NCI-H2107 treated with DMSO at 0.1 percent for 48 hours (cell line): ENCODE data around the gene PM20D2.
A peak's percentile ranks its signal among the peaks of the same experiment; 100 is the strongest.
"Not testable (repeated sequence)": the region's sequence is repeated elsewhere in the genome, so short reads cannot be mapped to it uniquely, and the experiment has no call there.

Source experiments
- DNase-seq: peaks from one replicate; lab custom pipeline; 2025; ENCODE audit not compliant: unreplicated experiment; lab: John Stamatoyannopoulos, UW

The PM20D2 gene, protein sequence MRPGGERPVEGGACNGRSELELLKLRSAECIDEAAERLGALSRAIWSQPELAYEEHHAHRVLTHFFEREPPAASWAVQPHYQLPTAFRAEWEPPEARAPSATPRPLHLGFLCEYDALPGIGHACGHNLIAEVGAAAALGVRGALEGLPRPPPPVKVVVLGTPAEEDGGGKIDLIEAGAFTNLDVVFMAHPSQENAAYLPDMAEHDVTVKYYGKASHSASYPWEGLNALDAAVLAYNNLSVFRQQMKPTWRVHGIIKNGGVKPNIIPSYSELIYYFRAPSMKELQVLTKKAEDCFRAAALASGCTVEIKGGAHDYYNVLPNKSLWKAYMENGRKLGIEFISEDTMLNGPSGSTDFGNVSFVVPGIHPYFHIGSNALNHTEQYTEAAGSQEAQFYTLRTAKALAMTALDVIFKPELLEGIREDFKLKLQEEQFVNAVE

DNA sequence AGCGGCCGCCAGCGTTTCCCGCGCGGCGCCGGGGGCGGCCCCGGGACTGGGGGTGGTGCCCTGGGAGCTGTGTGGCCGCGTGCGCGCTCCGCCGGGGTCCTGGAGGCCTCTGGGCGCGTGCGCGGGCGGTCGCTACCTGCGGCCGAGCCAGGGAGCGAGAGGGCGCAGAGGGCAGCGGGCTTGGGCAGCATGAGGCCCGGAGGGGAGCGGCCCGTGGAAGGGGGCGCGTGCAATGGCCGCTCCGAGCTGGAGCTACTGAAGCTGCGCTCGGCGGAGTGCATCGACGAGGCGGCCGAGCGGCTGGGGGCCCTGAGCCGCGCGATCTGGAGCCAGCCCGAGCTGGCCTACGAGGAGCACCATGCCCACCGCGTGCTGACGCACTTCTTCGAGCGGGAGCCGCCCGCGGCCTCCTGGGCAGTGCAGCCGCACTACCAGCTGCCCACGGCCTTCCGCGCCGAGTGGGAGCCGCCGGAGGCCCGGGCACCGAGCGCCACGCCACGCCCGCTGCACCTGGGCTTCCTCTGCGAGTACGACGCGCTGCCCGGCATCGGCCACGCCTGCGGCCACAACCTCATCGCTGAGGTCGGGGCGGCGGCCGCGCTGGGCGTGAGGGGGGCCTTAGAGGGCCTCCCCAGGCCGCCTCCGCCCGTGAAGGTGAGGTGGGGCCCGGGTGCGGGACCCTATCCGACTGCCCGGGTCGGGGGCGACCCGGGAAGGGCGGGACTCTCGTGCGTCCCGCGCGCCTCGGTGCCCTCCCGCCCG lies at the start of gene PM20D2:
Gene PM20D2, plus strand, starts transcription at position 100 of the 762 bp plus-strand sequence. Its CDS starts 90 bp downstream, at position 190.
- no peak for DNase-seq

GRCh38 chr6:89098461-89098860 lies 47.4 kb upstream of the PM20D2 start:
- no peak for DNase-seq

DNA sequence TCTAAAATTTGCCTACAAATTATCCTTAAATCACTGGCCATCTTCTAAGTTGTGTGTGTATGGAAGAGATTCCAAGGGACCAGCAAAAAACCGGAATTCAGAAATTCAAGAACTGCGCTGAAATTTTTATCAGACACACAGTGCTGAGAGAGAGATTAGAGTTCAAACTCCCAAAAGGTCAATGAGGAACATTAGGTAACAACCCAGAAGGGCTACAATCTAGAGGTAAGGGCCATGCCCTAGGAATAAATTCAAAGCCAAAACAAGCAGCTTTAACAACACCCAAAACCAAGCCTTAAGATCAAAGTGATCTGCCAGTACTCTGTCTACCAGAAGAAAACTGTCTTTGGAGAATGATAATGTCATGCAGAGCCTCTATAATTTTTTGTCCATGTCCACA lies 45.7 kb upstream of the PM20D2 start:
- DNase-seq = no peak

DNA sequence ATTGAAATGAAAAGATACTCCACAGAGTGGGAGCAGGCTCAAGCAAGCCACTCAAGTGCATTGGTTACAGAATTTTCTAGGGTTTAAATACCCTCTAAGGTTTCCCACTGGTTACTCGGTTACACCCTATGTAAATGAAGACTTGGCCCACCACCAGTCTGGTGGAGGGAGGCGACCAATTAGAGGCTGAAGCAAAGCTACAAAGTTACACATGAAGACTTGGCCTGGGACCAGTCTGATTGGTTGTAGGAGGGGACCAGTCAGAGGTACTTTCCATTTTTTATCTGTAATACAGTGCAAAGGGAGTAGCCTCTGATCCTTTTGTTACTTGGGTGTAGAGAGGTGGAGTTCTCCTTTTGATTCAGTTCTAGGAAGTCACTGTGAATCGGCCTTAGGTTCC lies 35.6 kb upstream of the PM20D2 start:
- no peak for DNase-seq

DNA sequence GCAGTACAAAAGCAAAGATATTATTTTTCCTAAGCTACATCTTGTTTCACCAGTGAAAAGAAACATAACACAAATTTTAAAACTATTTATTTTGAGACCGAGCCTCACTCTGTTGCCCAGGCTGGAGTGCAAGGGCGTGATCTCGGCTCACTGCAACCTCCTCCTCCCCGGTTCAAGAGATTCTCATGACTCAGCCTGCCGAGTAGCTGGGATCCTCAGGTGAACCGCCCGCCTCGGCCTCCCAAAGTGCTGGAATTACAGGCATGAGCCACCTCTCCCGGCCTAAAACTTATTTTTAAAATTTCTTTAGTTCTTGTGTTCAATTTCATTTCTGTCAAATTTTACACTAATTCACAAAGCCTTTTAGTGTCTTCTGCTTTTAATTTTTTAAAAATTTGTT lies 33.9 kb upstream of the PM20D2 start:
- DNase-seq = no peak

DNA sequence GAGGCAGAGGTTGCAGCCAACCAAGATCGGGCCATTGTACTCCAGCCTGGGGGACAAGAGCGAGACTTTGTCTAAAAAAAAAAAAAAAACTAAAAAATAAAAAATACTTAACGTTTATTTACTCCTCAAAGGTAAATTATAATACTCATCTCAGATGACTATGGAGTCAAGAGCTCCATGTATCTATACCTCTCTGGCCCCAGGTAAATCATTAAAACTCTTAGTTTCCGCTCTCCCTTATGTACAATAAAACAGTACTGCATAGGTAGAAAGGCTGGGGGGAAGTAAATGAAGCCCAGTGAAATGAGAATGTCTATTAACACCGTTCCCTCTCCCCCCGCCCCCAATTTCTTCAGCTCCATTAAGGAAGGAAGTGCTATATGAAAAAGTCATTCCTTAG lies 29.2 kb upstream of the PM20D2 start:
- DNase-seq = no peak

- no peak for DNase-seq
These were observed 28.4 kb upstream of the PM20D2 start, which contains the start of gene SRSF12 for GRCh38 chr6:89117211-89118108. TSS of gene SRSF12 (minus strand) at chr6:89118071. CDS start at chr6:89117887, 184 bp downstream.

DNA sequence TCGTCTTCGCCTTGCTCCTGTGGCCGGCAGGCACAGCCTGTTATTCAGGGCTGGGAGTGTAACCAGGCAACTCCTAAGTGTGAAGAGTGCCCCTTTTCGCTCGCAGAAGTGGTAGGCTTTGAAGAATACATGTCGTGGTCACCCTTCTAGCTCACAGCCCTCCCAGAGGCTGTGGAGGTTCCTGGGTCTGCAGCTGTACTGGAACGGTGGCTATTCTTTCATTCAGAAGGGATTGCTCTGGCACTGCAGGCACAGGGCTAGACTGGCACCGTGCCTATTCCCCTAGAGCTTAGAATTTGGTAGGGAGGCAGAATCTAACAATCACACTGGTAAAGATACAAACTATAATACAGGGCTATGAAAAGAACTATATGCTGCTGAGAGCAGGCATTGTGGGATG lies 26.9 kb upstream of the PM20D2 start:
- no peak for DNase-seq

- no peak for DNase-seq
These were observed 25.5 kb upstream of the PM20D2 start for GRCh38 chr6:89120371-89120770.

DNA sequence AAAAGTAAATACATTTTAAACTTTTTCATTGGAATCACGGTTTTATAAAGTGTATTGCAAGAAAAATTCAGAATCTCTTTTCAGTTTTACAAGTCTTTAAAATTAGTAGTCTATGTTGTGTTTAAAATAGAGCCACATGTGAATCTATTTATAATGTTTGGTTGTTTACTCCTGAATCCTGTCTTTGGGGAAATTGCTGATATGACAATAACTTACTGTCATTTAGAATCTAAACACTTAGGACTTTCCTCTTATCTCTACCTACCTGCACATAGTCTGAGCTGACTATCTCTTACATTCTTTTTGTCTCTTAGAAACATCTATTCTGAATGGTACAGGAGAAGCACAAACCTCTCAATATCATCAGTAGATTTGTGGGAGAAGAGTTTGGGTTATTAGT lies 23.9 kb upstream of the PM20D2 start:
- no peak for DNase-seq

DNA sequence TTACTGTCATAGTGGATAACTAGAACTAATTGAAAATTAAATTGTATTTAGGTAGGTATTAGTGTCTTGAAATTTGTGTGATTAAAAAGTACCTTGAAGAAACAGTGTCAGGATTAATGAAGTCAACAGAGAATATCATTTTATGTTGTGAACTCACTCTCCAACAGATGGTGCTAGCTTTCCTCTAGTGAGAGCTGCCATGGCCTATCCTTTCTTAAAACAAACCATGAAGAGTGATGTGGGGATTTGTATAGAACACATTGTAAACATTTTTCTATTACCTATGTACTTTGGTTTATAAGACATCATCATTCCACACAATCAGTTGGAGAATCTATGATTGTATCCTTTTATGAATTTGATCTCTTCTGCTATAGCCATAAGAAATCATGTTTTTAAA lies 23.2 kb upstream of the PM20D2 start:
- peak; percentile 63 for DNase-seq

GRCh38 chr6:89128256-89128671 lies 17.6 kb upstream of the PM20D2 start:
- not testable (repeated sequence) for DNase-seq

- no peak for DNase-seq
These were observed 14.3 kb upstream of the PM20D2 start for GRCh38 chr6:89131599-89131998.

GRCh38 chr6:89132057-89132456 lies 13.8 kb upstream of the PM20D2 start:
- no peak for DNase-seq

DNA sequence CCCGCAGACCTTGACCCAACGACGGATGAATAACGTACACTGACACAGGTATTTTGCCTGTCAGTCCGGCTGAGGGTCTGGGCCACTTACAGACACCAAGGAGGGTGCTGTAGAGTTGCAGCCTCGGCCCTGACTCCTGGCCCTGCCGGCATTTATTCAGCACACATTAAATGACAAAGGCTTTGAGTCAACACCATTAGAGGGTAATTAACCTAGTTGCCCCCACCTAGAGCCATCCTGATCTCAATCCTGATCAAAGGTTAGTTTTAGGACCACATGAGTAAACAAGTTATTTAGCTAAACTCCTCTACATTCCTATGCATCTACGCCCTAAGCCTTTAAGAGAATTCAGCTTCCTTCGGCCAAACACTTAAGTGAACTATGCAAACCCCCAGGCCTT lies 11.9 kb upstream of the PM20D2 start:
- no peak for DNase-seq

- no peak for DNase-seq
These were observed 11.1 kb upstream of the PM20D2 start for GRCh38 chr6:89134723-89135122.

DNA sequence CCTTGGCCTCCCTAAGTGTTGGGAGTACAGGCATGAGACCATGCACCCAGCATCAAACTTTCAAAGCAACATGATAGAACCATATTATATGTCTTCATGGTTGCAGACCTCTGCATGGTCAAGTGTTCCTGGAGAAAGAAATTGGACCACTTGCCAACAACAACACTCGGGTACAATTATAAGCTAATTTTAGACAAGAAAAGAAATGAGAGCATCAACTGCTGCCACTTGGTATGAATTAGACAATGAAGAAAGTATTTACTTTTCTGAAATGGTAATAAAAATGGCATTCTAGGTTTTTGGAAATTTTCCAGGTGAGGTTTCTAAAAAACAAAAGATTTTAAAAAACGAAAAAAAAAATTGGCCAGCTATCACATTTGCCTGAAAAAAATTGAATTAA lies 7.7 kb upstream of the PM20D2 start:
- DNase-seq = no peak

DNA sequence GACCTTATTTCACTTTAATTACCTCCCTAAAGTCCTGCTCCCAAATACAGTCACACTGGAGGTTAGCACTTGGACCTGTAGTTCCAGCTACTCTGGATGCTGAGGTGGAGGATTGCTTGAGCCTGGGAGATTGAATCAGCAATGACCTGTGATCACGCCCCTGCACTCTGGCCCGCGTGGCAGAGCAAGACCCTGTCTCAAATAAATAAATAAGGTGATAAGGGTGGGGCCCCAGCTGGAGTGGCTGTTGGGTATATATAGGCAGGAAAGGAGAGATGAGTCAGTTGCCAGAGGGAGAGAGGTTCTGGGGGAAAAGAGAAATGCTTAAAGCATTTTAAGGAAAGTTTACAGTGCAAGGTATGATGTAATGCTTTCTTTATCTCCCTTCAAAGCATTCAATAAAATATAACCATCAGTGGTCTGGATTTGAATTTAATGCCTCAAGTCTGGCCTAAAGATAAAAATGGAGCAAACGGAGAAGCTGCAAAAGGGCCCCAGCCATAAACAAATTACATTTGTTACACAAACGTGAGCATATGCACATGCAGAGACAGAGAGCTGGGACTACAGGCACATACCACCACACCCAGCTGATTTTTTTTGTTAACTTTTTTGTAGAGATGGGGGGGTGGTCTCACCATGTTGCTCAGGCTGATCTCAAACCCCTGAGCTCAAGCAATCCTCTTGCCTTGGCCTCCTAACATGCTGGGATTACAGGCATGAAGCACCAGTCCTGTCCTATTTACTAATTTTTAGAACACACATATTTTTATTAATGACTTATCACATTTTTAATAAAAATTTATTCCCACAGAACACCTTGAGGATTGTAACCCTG lies 6.1 kb upstream of the PM20D2 start:
- no peak for DNase-seq

GRCh38 chr6:89140347-89141156 lies 5.3 kb upstream of the PM20D2 start:
- DNase-seq = no peak
